Mesodermal cell (in vitro differentiated cells): ENCODE data around the gene MESP2.
A peak's percentile ranks its signal among the peaks of the same experiment; 100 is the strongest.

ENCODE experiments used
- H3K27ac ChIP-seq: 2 replicates; pipeline ENCODE4 v1.7.0; 2013; ENCODE audit warnings: mild to moderate bottlenecking, low read depth, low read length, moderate library complexity; ENCODE audit not compliant: severe bottlenecking
- H3K36me3 ChIP-seq: 2 replicates; pipeline ENCODE4 v1.7.1; 2013; ENCODE audit warnings: mild to moderate bottlenecking, low read length, moderate library complexity; ENCODE audit not compliant: control insufficient read depth, insufficient read depth
- H3K4me1 ChIP-seq: one replicate; pipeline ENCODE4 v1.7.1; 2013; ENCODE audit warnings: mild to moderate bottlenecking, low read length; ENCODE audit not compliant: insufficient read depth, control insufficient read depth, poor library complexity, severe bottlenecking
- H3K4me3 ChIP-seq: 2 replicates; pipeline ENCODE4 v1.7.0; 2013; ENCODE audit warnings: low read length, control low read depth, mild to moderate bottlenecking; ENCODE audit not compliant: insufficient read depth, poor library complexity, severe bottlenecking; ENCODE audit errors: extremely low read depth
- H3K9me3 ChIP-seq: 2 replicates; pipeline ENCODE4 v1.7.1; 2013; ENCODE audit warnings: mild to moderate bottlenecking, low read length, moderate library complexity; ENCODE audit not compliant: control insufficient read depth
- WGBS, 2 experiments: methylation state at CpG; one replicate each; pipeline ENCODE4 v1.1.5; 2013; ENCODE audit warnings: missing lambda C conversion rate in 2 of 2; ENCODE audit not compliant: insufficient coverage in 2 of 2; 5-methylcytosine and 5-hydroxymethylcytosine counted together

Gene MESP2

DNA sequence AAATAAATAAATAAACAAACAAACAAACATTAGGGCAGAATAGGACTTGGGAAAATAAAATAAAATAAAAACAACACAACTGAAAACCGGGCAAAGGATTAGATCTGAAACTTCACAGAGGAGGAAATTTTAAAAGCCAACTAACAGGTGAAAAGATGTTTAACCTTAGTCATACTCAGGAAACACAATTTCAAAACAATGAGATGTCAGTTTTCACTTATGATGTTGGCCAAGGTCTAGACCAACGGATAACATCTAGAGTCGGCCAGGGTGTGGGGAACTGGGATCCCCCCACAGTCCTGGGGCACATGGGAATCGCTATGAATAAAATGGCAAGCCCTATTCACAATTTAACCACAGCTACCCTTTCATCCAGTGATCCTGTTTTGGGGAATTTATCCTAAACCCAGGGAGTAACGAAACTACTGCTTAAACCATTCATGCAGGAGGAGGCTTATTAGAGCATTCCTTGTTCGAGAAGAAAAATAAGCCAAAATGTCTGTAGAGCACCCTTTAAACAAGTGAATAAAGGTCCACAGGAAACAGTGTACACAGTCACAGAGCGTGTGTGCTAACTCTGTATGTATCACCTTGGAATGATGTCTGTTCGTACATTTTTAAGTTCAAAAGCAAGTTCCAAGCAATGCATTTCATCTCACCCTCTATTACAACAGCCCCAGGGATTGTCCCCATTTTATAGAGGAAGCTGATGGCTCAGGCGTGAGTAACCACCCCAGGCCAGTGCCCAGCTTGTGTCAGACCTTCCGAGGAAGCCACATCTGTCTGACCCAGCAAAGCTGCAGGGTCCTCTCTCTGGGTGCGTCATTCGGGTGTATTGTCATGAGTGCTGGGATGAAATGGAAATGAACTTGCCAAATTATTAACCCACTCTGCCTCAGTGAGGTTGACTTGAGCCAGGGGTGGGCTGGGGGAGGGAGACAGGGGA is 44.8 kb downstream of the MESP2 start:
- Histone ChIP-seq H3K4me1 (no peaks in the 10 kb centered on the region), H3K36me3 (no peaks in the 10 kb centered on the region), H3K27ac (no peak overlapping the region), H3K4me3 (no peak overlapping the region), H3K9me3 (peaks cover 2% of the 10 kb centered on the region)
- WGBS, 2 experiments, result 84 to 89% methylated on average over 7 to 8 of the region's 12 CpGs

DNA sequence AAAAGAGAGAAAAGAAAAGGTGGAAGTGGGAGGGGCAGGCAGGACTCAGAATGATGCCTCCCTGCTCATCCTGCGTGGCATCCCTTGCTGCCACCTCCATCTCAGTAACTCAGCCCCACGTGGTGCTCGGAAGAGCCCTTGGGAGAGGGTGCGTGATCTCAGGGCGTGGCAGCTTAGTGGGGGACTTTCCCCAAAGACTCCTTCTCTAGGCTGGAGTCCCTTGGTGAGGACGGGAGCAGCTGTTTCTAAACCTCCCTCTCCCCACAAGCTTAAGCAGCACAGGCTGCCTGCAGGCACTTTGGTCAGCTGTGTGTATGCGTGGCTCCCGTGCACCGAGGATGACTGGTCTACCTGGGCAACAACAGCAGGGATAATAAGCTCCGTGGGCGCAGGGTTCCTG is 45.9 kb downstream of the MESP2 start:
- Histone ChIP-seq H3K9me3 (no peaks in the 10 kb centered on the region), H3K4me1 (no peaks in the 10 kb centered on the region), H3K27ac (no peak overlapping the region), H3K36me3 (no peaks in the 10 kb centered on the region), H3K4me3 (no peak overlapping the region)
- WGBS, 2 experiments, result 84 to 86% methylated on average over 6 of the region's 11 CpGs

DNA sequence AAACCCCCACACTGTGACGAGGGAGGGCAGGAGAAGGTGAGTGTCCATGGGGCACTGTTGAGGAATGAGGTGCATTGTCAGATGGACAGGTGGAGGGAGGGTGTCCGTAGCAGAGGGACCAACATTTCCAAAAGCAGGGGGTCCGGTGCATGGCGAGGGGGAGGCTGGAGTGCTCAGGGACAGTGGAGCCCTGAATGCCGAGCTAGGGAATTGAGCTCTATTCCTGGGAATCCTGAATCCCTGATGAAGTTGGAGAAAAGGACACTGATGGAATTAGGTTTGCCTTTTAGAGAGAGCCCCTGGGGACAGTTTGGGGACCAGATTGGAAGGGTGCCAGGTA is 46.4 kb downstream of the MESP2 start:
- Histone ChIP-seq H3K36me3 (no peaks in the 10 kb centered on the region), H3K9me3 (no peaks in the 10 kb centered on the region), H3K4me1 (no peaks in the 10 kb centered on the region), H3K27ac (no peak overlapping the region), H3K4me3 (no peak overlapping the region)
- 89 to 94% methylated on average over 5 of the region's 5 CpGs for WGBS, 2 experiments

DNA sequence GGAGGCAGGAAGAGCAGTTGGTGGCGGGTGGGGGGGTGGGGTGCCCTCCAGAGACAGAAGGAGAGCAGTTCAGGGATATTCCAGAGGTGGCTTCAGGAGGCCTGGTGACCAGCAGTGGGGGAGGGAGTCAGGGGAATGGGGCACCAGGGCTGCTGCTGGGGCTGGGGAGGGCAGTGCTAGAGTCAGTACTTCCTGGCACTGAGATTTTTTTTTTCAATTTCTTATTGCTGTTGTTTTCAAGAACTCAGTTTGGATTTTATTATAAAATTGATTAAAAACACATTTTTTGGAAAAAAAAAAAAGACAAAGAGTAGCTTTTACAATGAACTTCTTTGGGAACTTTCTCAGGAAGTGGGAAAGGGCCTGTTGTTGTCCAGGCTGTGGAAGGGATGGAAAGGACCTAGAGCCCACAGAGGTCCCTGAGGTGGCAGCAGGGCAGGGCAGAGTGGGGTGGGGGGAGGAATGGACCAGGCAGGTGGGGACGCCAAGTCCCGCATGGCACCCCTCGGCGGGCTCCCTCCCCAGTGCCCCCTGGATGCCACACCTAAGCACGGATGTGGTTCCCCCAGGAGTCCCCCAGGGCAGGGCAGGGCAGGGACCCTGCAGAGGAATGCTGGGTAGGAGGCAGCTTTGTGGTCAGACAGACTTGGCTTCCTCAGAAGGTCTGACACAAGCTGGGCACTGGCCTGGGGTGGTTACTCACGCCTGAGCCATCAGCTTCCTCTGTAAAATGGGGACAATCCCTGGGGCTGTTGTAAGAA is 47.0 kb downstream of the MESP2 start:
- Histone ChIP-seq H3K9me3 (no peaks in the 10 kb centered on the region), H3K36me3 (no peaks in the 10 kb centered on the region), H3K4me3 (no peak overlapping the region), H3K4me1 (peaks cover under 1% of the 10 kb centered on the region), H3K27ac (no peak overlapping the region)
- 93 to 97% methylated on average over 5 to 6 of the region's 7 CpGs for WGBS, 2 experiments

GRCh38 chr15:89823836-89824606 is 47.9 kb downstream of the MESP2 start:
- Histone ChIP-seq H3K4me1 (peaks cover 8% of the 10 kb centered on the region), H3K4me3 (no peak overlapping the region), H3K36me3 (no peaks in the 10 kb centered on the region), H3K27ac (no peak overlapping the region), H3K9me3 (no peaks in the 10 kb centered on the region)
- WGBS, 2 experiments, result 88 to 98% methylated on average over 10 to 14 of the region's 16 CpGs

GRCh38 chr15:89824607-89824867 is 48.4 kb downstream of the MESP2 start:
- H3K27ac ChIP-seq, result no peak overlapping the region
- H3K9me3 ChIP-seq, result no peaks in the 10 kb centered on the region
- WGBS, 2 experiments, result 88 to 95% methylated on average over 5 to 7 of the region's 7 CpGs
- H3K36me3 ChIP-seq, result no peaks in the 10 kb centered on the region
- no peak overlapping the region for H3K4me3 ChIP-seq
- H3K4me1 ChIP-seq, result peaks cover 8% of the 10 kb centered on the region

DNA sequence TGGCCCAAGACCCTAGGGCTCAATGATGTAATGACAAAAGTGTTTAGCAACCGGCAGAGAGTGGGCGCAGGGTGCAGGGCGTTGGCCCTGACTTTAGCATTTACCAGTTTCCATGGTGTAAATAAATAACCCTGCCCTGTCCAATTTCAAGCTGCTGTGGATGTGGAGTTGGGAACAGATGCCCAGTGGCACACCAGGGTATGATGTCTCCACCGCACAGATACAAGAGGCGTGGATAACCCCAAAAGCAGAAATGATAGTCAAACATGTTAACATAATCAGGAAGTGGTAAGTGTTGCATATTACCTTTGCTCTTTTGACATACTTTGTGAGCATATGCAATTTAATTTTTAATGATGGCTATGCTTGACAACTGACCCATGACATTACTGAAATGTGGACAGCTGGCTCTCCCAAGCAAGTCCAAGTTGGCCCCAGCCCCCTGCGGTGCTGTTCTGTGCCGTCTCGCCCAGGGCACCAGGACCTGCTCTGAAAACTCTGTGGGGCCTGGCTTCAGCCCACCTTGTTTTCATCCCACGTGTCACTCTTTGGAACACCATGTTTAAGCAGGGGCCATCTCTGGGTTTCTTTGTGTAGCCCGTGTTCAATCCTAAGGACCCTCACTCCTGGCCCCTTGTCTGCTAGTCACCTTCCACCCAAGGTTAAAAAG is 49.3 kb downstream of the MESP2 start:
- Histone ChIP-seq H3K36me3 (no peaks in the 10 kb centered on the region), H3K9me3 (no peaks in the 10 kb centered on the region), H3K27ac (no peak overlapping the region), H3K4me3 (no peak overlapping the region), H3K4me1 (peaks cover 8% of the 10 kb centered on the region)
- 90 to 92% methylated on average over 7 to 8 of the region's 10 CpGs for WGBS, 2 experiments

GRCh38 chr15:89826671-89827655 is 50.8 kb downstream of the MESP2 start:
- Histone ChIP-seq H3K27ac (no peak overlapping the region), H3K4me1 (peaks cover 8% of the 10 kb centered on the region), H3K36me3 (peaks cover 12% of the 10 kb centered on the region), H3K9me3 (no peaks in the 10 kb centered on the region), H3K4me3 (no peak overlapping the region)
- 95 to 96% methylated on average over 10 to 12 of the region's 13 CpGs for WGBS, 2 experiments

DNA sequence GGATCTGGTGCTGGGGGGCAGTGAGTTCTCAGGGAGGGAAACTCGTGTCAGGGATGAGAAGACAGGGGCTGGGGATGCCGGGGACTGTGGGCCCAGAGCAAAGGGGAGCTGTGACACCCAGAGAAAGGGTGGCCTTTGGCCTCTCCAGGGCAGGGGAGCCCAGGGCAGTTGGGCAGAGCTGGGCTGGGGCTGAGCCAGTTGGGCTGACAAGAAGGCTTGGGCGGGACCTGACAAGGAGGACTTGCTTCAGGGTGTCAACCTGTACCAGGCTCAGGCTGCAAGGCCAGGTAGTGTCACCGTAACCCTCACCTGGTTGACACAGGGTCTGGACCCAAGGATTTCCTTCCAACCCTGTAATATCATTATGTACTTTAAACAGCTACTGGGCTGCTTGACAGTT is 51.7 kb downstream of the MESP2 start:
- 86 to 96% methylated on average over 4 of the region's 4 CpGs for whole genome bisulfite sequencing, 2 experiments
- H3K27ac ChIP-seq, result peak overlapping the region; percentile 57

More for the DNA sequence above, 51.7 kb downstream of the MESP2 start:
- Histone ChIP-seq H3K4me3 (no peak overlapping the region), H3K36me3 (peaks cover 17% of the 10 kb centered on the region), H3K4me1 (peaks cover 8% of the 10 kb centered on the region), H3K9me3 (no peaks in the 10 kb centered on the region)
